Measurements from ENCODE around the gene ANKRD44. TPM values are rescaled to one million over a fixed set of nuclear protein-coding genes. Genes with fewer than 3 reads are reported as not detected.

The ANKRD44 gene
- total RNA-seq, 2 experiments from 2014 or later = 223 to 283 TPM

- DNase-seq = no peak
- Mint-ChIP-seq H3K27ac (no peak overlapping the region), H3K9me3 (no peaks in the 10 kb centered on the region), H3K4me1 (peaks cover 86% of the 10 kb centered on the region), H3K27me3 (no peaks in the 10 kb centered on the region), H3K4me3 (no peak overlapping the region), H3K36me3 (ENCODE audit: low read depth) (peaks cover 52% of the 10 kb centered on the region)
- ChIA-PET CTCF (interaction anchor here (0.7 kb wide), 1 partner anchor 78 kb away, joined by 3 read pairs; no protein-coding TSS in a partner anchor), POLR2A (interaction anchor here (0.6 kb wide), 1 partner anchor 9 kb away, joined by 4 read pairs; no protein-coding TSS in a partner anchor)
Observed at GRCh38 chr2:197281421-197281820, 29.2 kb downstream of the ANKRD44 start.

GRCh38 chr2:197280015-197280702 is 30.4 kb downstream of the ANKRD44 start:
- no peak for DNase-seq
- Mint-ChIP-seq H3K27ac (peak overlapping the region; percentile 73), H3K9me3 (no peaks in the 10 kb centered on the region), H3K4me3 (no peak overlapping the region), H3K4me1 (peaks cover 78% of the 10 kb centered on the region), H3K27me3 (no peaks in the 10 kb centered on the region), H3K36me3 (ENCODE audit: low read depth) (peaks cover 53% of the 10 kb centered on the region)
- ChIA-PET POLR2A (interaction anchor here (1.2 kb wide), 1 partner anchor 14 kb away, joined by 4 read pairs; no protein-coding TSS in a partner anchor), CTCF (interaction anchor here (0.6 to 1.5 kb wide), 4 partner anchors 15 to 210 kb away, joined by 3 to 5 read pairs (median 3); no protein-coding TSS in a partner anchor)

GRCh38 chr2:197278799-197279763 is 31.5 kb downstream of the ANKRD44 start:
- Mint-ChIP-seq H3K4me1 (peaks cover 80% of the 10 kb centered on the region), H3K27me3 (no peaks in the 10 kb centered on the region), H3K9me3 (no peaks in the 10 kb centered on the region), H3K27ac (peak overlapping the region; percentile 73), H3K36me3 (ENCODE audit: low read depth) (peaks cover 53% of the 10 kb centered on the region), H3K4me3 (no peak overlapping the region)
- ChIA-PET POLR2A (interaction anchor here (1.2 kb wide), 1 partner anchor 13 kb away, joined by 4 read pairs; no protein-coding TSS in a partner anchor), CTCF (interaction anchor here (0.6 kb wide), 1 partner anchor 21 kb away, joined by 3 read pairs; no protein-coding TSS in a partner anchor)
- DNase-seq = no peak

DNA sequence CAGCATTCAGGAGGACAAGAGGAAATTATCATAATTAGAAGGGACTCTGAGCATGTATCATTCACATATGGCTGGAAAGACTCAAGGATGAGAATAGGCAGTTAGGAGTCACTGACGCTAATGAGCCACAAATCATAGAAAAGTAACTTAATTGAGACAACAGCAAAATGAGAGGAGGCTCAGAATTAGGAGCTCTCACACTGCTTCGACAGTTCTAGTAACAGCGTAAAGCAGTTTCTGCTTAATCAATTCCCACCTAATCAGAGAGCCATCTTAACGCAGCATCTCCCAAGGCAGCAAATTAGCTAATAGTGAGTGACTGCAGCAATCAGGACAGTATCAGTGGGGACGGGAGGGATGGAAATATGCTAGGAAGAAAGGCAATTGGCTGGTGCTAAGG is 32.8 kb downstream of the ANKRD44 start:
- ChIA-PET CTCF (interaction anchor here (0.6 to 1.7 kb wide), 7 partner anchors 8 to 75 kb away, joined by 3 to 8 read pairs (median 4); no protein-coding TSS in a partner anchor), POLR2A (interaction anchor here (0.6 kb wide), 1 partner anchor 30 kb away, joined by 5 read pairs; no protein-coding TSS in a partner anchor)
- Mint-ChIP-seq H3K27ac (peak overlapping the region; percentile 3), H3K9me3 (no peaks in the 10 kb centered on the region), H3K4me1 (peaks cover 80% of the 10 kb centered on the region), H3K4me3 (no peak overlapping the region), H3K27me3 (no peaks in the 10 kb centered on the region), H3K36me3 (ENCODE audit: low read depth) (peaks cover 53% of the 10 kb centered on the region)
- DNase-seq = no peak

GRCh38 chr2:197276156-197276555 is 34.4 kb downstream of the ANKRD44 start:
- Mint-ChIP-seq H3K27me3 (no peaks in the 10 kb centered on the region), H3K9me3 (no peaks in the 10 kb centered on the region), H3K4me1 (peaks cover 78% of the 10 kb centered on the region), H3K4me3 (no peak overlapping the region), H3K27ac (no peak overlapping the region), H3K36me3 (ENCODE audit: low read depth) (peaks cover 49% of the 10 kb centered on the region)
- ChIA-PET POLR2A (no interaction called here), CTCF (interaction anchor here (0.8 to 1.7 kb wide), 3 partner anchors 11 to 88 kb away, joined by 3 to 8 read pairs (median 4); no protein-coding TSS in a partner anchor)
- no peak for DNase-seq

- Mint-ChIP-seq H3K36me3 (ENCODE audit: low read depth) (peaks cover 46% of the 10 kb centered on the region), H3K9me3 (no peaks in the 10 kb centered on the region), H3K27me3 (no peaks in the 10 kb centered on the region), H3K27ac (peak overlapping the region; percentile 25), H3K4me3 (no peak overlapping the region), H3K4me1 (peaks cover 78% of the 10 kb centered on the region)
- DNase-seq = no peak
- ChIA-PET CTCF (interaction anchor here (0.6 to 0.7 kb wide), 2 partner anchors 158 to 309 kb away, joined by 3 read pairs; no protein-coding TSS in a partner anchor), POLR2A (interaction anchor here (0.6 kb wide), 1 partner anchor 94 kb away, joined by 3 read pairs; no protein-coding TSS in a partner anchor)
Observed at GRCh38 chr2:197274937-197275336, 35.6 kb downstream of the ANKRD44 start.

DNA sequence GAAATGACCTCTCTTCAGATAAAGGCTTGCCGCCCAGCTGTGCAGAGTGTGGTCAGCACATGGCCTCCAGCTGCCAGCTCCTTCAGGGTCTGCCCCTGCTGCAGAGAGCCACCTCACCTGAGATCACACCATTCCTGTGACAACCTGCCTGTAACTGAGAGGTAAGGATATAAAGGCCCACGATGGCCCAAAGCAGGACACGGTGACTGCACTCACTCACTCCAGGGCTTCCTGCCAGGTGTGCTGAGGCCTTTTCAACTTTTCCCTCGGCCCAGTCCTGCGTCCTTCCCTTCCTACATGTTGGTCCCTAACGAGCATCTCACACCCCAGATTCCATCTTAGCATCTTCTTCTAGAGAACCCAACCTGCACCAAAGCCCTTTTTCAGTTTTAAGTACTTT is 36.2 kb downstream of the ANKRD44 start:
- ChIA-PET POLR2A (no interaction called here), CTCF (interaction anchor here (0.5 to 0.7 kb wide), 2 partner anchors 72 to 159 kb away, joined by 3 read pairs; no protein-coding TSS in a partner anchor)
- no peak overlapping the region for H3K4me3 Mint-ChIP-seq
- H3K9me3 Mint-ChIP-seq = no peaks in the 10 kb centered on the region
- no peak for DNase-seq
- H3K36me3 Mint-ChIP-seq (ENCODE audit: low read depth) = peaks cover 44% of the 10 kb centered on the region
- peaks cover 78% of the 10 kb centered on the region for H3K4me1 Mint-ChIP-seq
- H3K27me3 Mint-ChIP-seq = no peaks in the 10 kb centered on the region
- no peak overlapping the region for H3K27ac Mint-ChIP-seq

DNA sequence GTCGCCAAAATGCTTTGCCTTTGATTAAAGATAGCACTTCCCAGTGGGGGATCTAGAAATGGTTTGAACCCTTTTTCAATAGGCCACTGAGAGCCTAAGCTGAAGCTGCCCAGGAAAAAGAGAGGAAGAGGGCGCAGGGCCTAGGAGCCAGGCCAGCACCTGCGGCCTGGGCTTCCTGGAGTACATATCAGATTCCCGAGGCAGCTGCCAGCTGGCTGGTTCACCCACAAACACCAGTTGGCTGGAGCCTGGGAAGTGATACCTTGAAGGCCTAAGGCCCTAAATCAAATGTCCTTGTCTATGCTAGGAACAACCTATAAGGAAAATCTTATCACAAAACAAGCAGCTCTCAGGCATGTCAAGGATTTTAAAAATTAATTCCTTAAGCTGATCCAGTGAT is 37.1 kb downstream of the ANKRD44 start:
- ChIA-PET CTCF (interaction anchor here (0.5 to 1.1 kb wide), 3 partner anchors 12 to 72 kb away, joined by 3 read pairs; no protein-coding TSS in a partner anchor), POLR2A (interaction anchor here (0.7 kb wide), 1 partner anchor 19 kb away, joined by 3 read pairs; no protein-coding TSS in a partner anchor)
- Mint-ChIP-seq H3K27me3 (no peaks in the 10 kb centered on the region), H3K4me1 (peaks cover 78% of the 10 kb centered on the region), H3K4me3 (no peak overlapping the region), H3K36me3 (ENCODE audit: low read depth) (peaks cover 38% of the 10 kb centered on the region), H3K27ac (peak overlapping the region; percentile 50), H3K9me3 (no peaks in the 10 kb centered on the region)
- no peak for DNase-seq

GRCh38 chr2:197270601-197271000 is 40.0 kb downstream of the ANKRD44 start:
- H3K4me1 Mint-ChIP-seq = peaks cover 91% of the 10 kb centered on the region
- CTCF ChIA-PET = interaction anchor here (0.9 kb wide), 1 partner anchor 19 kb away, joined by 3 read pairs; no protein-coding TSS in a partner anchor

GRCh38 chr2:197269815-197270214 is 40.8 kb downstream of the ANKRD44 start:
- Mint-ChIP-seq H3K4me1 (peaks cover 93% of the 10 kb centered on the region), H3K27ac (peak overlapping the region; percentile 44), H3K4me3 (no peak overlapping the region), H3K36me3 (ENCODE audit: low read depth) (peaks cover 38% of the 10 kb centered on the region), H3K27me3 (no peaks in the 10 kb centered on the region), H3K9me3 (no peaks in the 10 kb centered on the region)
- DNase-seq = no peak
- ChIA-PET CTCF (interaction anchor here (0.8 to 1.5 kb wide), 4 partner anchors 7 to 29 kb away, joined by 3 read pairs; no protein-coding TSS in a partner anchor), POLR2A (interaction anchor here (0.5 kb wide), 1 partner anchor 381 kb away, joined by 3 read pairs; no protein-coding TSS in a partner anchor)

More at GRCh38 chr2:197270601-197271000, 40.0 kb downstream of the ANKRD44 start:
- H3K27me3 Mint-ChIP-seq = no peaks in the 10 kb centered on the region
- POLR2A ChIA-PET = no interaction called here
- no peak for DNase-seq
- no peaks in the 10 kb centered on the region for H3K9me3 Mint-ChIP-seq
- no peak overlapping the region for H3K4me3 Mint-ChIP-seq
- no peak overlapping the region for H3K27ac Mint-ChIP-seq
- H3K36me3 Mint-ChIP-seq (ENCODE audit: low read depth) = peaks cover 41% of the 10 kb centered on the region

- H3K9me3 Mint-ChIP-seq = no peaks in the 10 kb centered on the region
- H3K4me1 Mint-ChIP-seq = peaks cover 93% of the 10 kb centered on the region
- CTCF ChIA-PET = interaction anchor here (0.8 to 1.5 kb wide), 4 partner anchors 8 to 65 kb away, joined by 3 to 4 read pairs (median 3); no protein-coding TSS in a partner anchor
Observed at GRCh38 chr2:197268786-197269584, 41.6 kb downstream of the ANKRD44 start.

More at GRCh38 chr2:197268786-197269584, 41.6 kb downstream of the ANKRD44 start:
- DNase-seq = peak; percentile 45
- Mint-ChIP-seq H3K27ac (peak overlapping the region; percentile 48), H3K27me3 (no peaks in the 10 kb centered on the region), H3K36me3 (ENCODE audit: low read depth) (peaks cover 36% of the 10 kb centered on the region), H3K4me3 (no peak overlapping the region)
- POLR2A ChIA-PET = no interaction called here

All from activated CD4-positive, alpha-beta T cell treated with anti-CD3 and anti-CD28 coated beads, Interleukin-2, amount 10 ng/mL, durations not matched to agents 7 days and 5 days (primary cell).